ENCODE data around the gene MTA2. TPM values are rescaled to one million over a fixed set of nuclear protein-coding genes. Genes with fewer than 3 reads are reported as not detected.
"Not testable (repeated sequence)": the region's sequence is repeated elsewhere in the genome, so short reads cannot be mapped to it uniquely, and the experiment has no call there.

Gene MTA2
- total RNA-seq, 1 donor from 2014 or later: 91.6 TPM

- DNase-seq (ENCODE audit: extremely low spot score, unreplicated experiment): peak; percentile 98
- Mint-ChIP-seq H3K27me3 (ENCODE audit: unreplicated experiment) (no peaks in the 10 kb centered on the region), H3K4me1 (ENCODE audit: unreplicated experiment) (peaks cover 33% of the 10 kb centered on the region), H3K4me3 (ENCODE audit: unreplicated experiment) (peak within 1 kb of the TSS; percentile 90), H3K36me3 (ENCODE audit: unreplicated experiment) (peaks cover 20% of the 10 kb centered on the region), H3K27ac (ENCODE audit: unreplicated experiment) (peak within 1 kb of the TSS; percentile 96), H3K9me3 (ENCODE audit: unreplicated experiment) (no peaks in the 10 kb centered on the region)
- TF ChIP-seq CTCF (IDR thresholded peaks at IDR 0.05): peak; percentile 4
Observed at GRCh38 chr11:62591448-62592145, 10.1 kb downstream of the MTA2 start, which contains the start of gene TUT1. TSS of gene TUT1 (minus strand) at chr11:62591523. CDS start at chr11:62591485, 38 bp downstream.

DNA sequence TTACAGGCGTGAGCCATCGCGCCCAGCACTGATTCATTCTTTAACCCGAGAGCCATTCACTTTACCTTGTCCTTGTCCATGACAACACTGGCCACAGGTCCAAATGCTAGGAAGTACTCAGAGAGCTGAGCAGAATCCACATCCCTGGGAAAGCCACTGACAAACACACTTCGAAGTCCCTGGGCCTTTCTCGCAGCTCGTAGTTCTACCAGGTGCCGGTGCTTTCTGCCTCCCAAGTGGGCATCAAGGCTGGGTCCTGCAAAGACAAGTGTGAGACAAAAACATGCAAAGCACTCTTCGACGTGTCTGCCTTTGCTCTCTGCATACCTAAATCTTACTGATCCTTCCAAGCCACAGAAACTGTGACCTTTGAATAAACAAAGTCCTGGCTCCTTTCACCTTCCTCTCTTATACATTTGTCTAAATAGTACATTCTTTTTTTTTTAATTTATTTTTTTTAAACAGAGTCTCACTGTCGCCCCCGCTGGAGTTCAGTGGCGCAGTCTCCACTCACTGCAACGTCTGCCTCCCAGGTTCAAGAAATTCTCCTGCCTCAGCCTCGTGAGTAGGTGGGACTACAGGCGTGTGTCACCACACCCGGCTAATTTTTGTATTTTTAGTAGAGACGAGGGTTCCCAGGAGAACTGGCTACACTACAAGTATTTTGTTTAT is 12.6 kb downstream of the MTA2 start:
- TF ChIP-seq CTCF (IDR thresholded peaks at IDR 0.05): peak; percentile 45
- Mint-ChIP-seq H3K27ac (ENCODE audit: unreplicated experiment) (no peak overlapping the region), H3K4me1 (ENCODE audit: unreplicated experiment) (peaks cover 33% of the 10 kb centered on the region), H3K27me3 (ENCODE audit: unreplicated experiment) (no peaks in the 10 kb centered on the region), H3K4me3 (ENCODE audit: unreplicated experiment) (peak overlapping the region; percentile 90), H3K9me3 (ENCODE audit: unreplicated experiment) (no peaks in the 10 kb centered on the region), H3K36me3 (ENCODE audit: unreplicated experiment) (peaks cover 5% of the 10 kb centered on the region)
- no peak for DNase-seq (ENCODE audit: extremely low spot score, unreplicated experiment)

- not testable (repeated sequence) for H3K4me3 Mint-ChIP-seq (ENCODE audit: unreplicated experiment); H3K27ac Mint-ChIP-seq (ENCODE audit: unreplicated experiment); H3K27me3 Mint-ChIP-seq (ENCODE audit: unreplicated experiment); H3K9me3 Mint-ChIP-seq (ENCODE audit: unreplicated experiment); H3K36me3 Mint-ChIP-seq (ENCODE audit: unreplicated experiment); H3K4me1 Mint-ChIP-seq (ENCODE audit: unreplicated experiment); DNase-seq (ENCODE audit: extremely low spot score, unreplicated experiment)
Observed at GRCh38 chr11:62585356-62585755, 16.3 kb downstream of the MTA2 start.

DNA sequence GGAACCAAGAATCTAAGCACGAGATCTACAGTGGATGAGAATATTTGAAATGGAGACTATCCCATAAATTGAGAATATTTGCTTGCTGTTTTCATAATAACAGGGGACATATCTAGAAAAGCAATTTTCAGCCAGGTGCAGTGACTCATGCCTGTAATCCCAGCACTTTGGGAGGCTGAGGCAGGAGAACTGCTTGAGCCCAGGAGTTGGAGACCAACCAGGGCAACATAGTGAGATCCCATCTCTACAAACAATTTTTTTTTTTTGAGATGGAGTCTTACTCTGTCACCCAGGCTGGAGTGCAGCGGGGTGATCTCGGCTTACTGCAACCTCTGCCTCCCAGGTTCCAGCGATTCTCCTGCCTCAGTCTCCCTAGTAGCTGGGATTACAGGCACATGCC is 19.9 kb downstream of the MTA2 start:
- not testable (repeated sequence) for H3K4me1 Mint-ChIP-seq (ENCODE audit: unreplicated experiment); H3K4me3 Mint-ChIP-seq (ENCODE audit: unreplicated experiment)

DNA sequence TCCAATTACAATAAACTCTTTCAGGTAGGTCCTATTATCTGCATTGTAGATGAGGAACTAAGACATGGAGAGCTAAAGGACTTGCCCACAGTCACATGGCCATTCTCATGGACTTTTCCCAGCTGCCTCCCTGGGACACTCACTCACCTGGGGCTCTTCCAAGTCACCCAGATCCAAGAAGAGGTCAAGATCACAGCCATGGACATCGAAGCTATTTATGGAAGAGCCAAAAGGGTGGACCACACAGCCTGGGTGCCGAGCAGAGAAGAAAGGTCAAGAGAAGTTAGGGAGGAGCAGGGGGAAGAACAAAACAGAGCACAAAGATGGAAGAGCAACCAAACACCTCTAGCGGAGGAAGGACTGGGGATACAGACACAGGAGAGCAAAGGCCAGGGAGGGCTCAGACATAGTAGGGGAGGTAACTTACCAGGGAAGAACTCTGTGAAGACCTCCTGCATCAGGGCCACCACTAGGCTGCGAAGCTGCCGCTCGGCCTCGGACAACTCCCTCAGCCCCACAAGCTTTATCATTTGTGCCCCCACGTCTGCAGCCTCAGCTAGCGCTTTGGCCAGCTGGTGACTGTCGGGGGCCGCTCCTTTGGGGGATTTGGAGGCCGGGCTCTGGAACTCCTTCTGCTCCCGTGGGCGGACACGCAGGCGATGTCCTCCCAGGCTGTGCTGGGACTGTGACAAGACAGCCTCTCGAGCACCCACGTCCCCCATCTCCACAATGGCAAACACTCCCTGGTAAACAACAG is 20.5 kb downstream of the MTA2 start:
- no peak overlapping the region for H3K4me3 Mint-ChIP-seq (ENCODE audit: unreplicated experiment)
- H3K27ac Mint-ChIP-seq (ENCODE audit: unreplicated experiment): no peak overlapping the region
- DNase-seq (ENCODE audit: extremely low spot score, unreplicated experiment): no peak
- no peaks in the 10 kb centered on the region for H3K9me3 Mint-ChIP-seq (ENCODE audit: unreplicated experiment)
- H3K36me3 Mint-ChIP-seq (ENCODE audit: unreplicated experiment): peaks cover 14% of the 10 kb centered on the region
- peaks cover 3% of the 10 kb centered on the region for H3K4me1 Mint-ChIP-seq (ENCODE audit: unreplicated experiment)
- H3K27me3 Mint-ChIP-seq (ENCODE audit: unreplicated experiment): no peaks in the 10 kb centered on the region
- TF ChIP-seq CTCF (IDR thresholded peaks at IDR 0.05): no peak

More for the DNA sequence above, 19.9 kb downstream of the MTA2 start:
- not testable (repeated sequence) for H3K9me3 Mint-ChIP-seq (ENCODE audit: unreplicated experiment); H3K27me3 Mint-ChIP-seq (ENCODE audit: unreplicated experiment); DNase-seq (ENCODE audit: extremely low spot score, unreplicated experiment); H3K27ac Mint-ChIP-seq (ENCODE audit: unreplicated experiment)
- H3K36me3 Mint-ChIP-seq (ENCODE audit: unreplicated experiment): peaks cover 11% of the 10 kb centered on the region

Measured in osteocyte (in vitro differentiated cells).